ENCODE measurements around the gene OXA1L.
"Not testable (repeated sequence)": the region's sequence is repeated elsewhere in the genome, so short reads cannot be mapped to it uniquely, and the experiment has no call there.

The OXA1L gene

DNA sequence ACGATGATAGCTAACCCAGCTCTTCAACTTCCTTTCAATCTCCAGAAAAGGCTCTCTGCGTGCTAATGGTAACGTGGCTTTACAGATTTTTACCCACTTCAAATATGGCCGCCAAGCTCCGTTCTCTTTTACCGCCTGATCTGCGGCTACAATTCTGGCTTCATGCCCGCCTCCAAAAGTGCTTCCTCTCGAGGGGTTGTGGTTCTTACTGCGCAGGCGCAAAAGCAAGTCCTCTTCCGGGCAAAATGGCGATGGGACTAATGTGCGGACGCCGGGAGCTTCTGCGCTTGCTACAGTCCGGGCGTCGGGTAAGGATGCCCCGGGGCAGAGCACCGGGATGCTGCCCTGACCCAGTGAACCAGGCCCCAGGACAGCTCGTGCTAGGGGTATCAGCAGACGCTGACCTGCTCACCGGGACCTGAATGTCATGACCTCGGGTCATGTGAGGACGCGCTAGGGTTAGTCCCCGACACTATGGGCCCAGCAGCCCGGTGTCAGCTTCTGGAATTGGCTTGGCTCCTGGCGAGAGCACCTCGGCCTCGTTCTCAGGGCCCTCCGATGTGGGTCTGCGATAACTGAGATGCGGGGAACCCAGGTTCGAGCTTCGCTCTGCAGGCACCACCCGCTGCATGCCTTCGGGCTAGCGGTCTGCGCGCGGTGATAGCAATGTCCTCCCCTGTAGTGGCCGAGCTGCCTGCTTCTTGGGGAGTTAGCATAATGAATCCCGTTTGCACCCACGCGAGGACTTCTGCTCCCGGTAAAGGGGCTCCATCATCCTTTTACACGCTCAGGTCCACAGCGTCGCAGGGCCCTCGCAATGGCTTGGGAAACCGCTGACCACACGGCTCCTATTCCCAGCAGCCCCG lies at the start of gene OXA1L:
Gene OXA1L, plus strand, starts transcription at position 232 of the 866 bp plus-strand sequence. Its CDS starts 14 bp downstream, at position 246.
- DNase-seq: peak; percentile 98

DNA sequence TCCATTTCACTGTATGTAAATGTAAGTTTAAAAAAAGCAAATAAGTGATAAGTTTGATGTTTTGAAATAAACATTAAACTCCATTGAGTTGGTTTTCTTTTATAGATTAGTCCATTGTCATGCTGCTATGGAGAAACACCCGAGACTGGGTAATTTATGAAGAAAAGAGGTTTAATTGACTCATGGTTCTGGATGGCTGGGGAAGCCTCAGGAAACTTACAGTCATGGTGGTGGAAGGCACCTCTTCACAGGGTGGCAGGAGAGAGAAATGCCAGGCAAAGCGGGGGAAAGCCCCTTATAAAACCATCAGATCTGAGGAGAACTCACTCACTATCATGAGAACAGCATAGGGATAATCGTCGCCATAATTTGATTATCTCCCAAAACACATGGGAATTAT lies 48.4 kb upstream of the OXA1L start:
- no peak for DNase-seq

DNA sequence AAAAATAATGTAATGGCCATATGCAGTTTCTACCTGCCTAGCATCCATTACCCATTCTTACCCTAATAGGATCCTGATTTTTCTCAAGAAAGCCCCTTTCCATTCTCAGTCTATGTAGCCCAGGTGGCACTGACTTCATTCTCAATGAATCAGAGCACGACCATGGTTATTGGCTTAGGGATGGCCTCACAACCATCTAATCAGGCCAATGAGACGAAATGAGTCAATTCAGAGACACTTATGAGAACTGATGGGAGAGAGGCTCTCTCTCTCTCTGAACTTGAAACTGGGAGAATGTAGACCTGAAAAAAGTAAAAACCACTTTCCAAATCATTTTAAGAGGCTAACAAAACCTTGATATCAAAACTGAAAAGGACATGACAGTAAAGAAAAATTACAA lies 45.3 kb upstream of the OXA1L start:
- no peak for DNase-seq

DNA sequence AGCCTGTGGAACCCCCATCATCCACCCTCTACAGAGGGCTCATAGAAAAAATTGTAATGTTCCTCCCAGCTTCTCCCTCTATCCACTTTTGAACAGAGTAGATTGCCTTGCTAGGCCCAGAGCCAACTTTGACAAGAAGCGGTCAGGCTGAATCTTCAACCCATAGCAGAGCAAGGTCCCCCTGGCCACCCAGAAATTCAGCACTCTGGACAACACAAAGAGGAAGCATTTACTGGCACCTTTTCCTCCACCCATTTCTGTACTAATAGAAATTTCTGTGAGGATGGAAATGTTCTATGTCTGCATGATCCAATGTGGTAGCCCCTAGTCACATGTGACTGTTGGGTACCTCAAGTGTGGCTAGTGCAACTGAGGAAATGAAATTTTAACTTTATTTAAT lies 42.7 kb upstream of the OXA1L start:
- DNase-seq: no peak

DNA sequence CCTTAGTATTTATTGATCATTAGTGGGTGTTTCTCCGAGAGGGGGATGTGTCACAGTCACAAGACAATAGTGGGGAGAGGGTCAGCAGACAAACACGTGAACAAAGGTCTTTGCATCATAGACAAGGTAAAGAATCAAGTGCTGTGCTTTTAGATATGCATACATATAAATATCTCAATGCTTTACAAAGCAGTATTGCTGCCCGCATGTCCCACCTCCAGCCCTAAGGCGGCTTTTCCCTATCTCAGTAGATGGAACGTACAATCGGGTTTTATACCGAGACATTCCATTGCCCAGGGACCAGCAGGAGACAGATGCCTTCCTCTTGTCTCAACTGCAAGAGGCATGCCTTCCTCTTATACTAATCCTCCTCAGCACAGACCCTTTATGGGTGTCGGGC lies 41.6 kb upstream of the OXA1L start:
- DNase-seq: not testable (repeated sequence)

DNA sequence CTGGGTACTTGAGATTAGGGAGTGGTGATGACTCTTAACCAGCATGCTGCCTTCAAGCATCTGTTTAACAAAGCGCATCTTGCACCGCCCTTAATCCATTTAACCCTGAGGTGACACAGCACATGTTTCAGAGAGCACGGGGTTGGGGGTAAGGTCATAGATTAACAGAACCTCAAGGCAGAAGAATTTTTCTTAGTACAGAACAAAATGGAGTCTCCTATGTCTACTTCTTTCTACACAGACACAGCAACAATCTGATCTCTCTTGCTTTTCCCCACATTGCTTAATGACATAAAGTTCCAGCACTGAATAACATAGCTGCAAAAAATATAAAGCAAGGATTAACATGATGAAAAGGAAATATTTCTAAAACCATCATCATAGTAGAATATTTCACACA lies 41.1 kb upstream of the OXA1L start:
- not testable (repeated sequence) for DNase-seq

DNA sequence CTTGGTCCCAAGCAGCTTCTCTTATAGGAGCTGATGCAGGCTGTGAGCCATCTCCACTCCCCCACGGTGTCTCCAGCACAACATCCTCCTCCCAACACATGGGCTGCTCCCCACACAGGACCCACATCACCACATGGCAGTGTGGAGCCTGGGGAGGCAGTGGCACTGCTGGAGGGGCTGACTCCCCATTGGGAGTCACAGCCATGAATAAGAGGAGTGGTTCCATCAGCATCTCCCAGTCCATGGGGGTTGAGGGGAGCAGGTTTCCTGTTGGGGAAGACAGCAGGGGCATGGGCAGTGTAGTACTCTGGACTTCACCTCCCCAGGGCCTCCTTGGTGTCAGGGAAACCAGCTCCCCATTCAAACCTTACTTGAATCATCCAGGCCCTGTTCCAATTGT lies 40.5 kb upstream of the OXA1L start:
- no peak for DNase-seq

DNA sequence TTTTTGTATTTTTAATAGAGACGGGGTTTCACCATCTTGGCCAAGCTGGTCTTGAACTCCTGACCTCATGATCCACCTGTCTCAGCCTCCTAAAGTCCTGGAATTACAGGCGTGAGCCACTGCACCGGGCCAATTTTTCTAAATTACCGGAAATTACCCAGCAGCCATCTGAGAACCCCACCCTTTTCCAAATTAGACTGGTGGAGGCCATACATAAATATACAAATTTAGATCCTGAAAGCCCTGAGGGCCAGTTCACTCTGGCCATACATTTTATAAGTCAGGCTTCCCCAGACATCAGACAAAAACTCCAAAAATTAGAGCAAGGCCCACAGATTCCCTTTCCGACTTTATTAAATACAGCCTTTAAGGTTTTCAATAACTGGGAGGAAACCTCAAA lies 34.4 kb upstream of the OXA1L start:
- not testable (repeated sequence) for DNase-seq

DNA sequence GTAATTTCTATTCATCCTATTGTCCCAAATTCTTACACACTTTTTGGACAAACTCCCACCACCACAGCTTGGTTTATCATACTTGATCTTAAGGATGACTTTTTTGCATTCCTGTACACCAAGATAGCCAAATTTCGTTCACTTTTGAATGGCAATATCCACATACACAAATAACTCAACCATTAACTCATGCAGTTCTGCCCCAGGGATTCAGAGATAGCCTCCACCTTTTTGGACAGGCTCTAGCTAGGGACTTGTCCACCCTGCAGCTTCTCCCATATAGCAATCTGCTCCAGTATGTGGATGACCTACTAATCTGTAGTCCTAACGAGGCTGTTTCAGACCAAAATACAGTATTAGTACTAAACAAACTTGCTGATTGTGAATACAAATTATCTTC lies 32.7 kb upstream of the OXA1L start:
- no peak for DNase-seq

DNA sequence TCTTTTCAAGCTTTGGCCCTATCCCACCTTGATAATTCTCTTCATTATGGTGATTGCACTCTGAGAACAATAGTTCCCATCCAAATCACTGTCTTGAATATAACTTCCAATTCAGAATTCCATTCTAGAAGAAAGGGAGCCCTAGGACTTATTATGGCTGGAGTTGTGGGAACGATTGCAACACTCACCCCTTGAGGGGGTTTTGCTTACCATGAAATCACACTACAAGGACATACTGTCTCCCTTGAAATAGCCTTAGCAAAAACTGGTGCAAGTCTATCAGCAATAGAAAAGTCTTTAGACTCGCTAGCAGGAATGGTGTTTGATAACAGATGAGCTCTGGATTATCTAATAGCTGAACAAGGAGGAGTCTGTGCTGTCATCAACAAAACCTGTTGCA lies 31.4 kb upstream of the OXA1L start:
- no peak for DNase-seq

DNA sequence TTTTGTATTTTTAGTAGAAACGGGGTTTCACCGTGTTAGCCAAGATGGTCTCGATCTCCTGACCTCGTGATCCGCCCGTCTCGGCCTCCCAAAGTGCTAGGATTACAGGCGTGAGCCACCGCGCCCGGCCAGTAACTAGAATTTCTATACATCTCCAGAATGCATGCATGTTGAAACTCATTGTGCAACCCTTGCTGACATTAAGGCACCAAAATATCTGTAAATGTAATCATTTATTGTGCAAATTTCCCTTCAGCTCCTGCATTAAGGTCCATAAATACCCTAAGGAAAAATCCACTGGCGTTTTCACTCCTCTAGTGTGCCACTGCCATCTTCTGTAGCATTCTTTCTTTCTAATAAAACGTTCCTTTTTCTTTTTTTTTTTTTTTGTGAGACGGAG lies 30.1 kb upstream of the OXA1L start:
- DNase-seq: not testable (repeated sequence)

DNA sequence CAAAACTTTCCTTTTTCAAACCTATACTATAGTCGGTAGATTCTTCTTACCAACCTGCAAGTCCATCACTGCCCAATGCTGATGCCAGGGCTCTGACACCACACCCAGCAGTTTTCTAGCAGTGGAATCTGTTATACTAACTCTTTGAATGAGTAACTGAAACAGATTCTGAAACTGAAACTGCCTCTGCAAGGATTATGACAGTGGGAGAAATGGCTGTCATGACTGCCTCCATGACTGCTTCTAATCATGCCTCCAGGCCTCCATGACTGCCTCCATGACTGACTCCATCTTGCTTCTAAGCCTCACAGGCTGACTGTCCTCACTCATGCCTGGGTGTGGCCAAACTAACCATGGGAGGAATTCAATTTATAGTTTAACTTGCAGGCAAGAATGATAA lies 29.4 kb upstream of the OXA1L start:
- DNase-seq: no peak

DNA sequence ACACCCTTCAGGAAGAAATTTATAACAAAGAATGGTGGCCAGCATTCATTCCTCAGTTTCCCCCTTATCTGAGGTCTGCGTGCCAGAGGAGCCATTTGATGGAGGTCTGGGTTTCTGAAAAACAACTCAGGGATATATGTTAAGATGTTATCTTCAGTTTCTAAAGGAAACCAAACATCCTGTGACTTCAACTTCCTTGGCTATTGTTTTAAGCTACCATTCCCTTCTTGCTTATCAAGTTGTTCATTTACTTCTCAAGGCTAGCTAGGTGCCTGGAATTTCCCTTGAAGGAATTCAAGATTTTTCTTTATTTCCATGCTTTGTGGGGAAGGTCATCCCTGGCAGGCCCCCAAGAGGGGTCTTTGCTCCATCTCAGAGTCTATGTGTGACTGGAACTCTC lies 27.1 kb upstream of the OXA1L start:
- DNase-seq: no peak

DNA sequence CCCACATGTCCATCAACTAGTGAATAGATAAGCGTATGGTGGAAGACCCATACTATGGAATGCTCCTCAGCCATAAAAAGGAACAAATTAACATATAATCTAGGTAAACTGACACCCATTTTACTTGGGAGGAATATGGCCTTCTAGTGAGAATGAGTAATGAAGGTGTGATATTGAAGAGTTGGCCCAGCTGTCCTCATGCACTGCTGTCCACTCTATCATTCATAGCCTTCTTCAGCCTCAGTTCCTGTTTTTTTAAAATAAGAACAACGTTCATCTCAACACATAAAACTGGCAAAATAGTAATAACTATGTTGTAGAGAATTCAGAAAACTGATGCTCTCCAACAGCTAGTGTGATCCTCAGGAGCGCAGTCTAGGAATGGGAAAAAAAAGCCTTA lies 26.5 kb upstream of the OXA1L start:
- DNase-seq: no peak

DNA sequence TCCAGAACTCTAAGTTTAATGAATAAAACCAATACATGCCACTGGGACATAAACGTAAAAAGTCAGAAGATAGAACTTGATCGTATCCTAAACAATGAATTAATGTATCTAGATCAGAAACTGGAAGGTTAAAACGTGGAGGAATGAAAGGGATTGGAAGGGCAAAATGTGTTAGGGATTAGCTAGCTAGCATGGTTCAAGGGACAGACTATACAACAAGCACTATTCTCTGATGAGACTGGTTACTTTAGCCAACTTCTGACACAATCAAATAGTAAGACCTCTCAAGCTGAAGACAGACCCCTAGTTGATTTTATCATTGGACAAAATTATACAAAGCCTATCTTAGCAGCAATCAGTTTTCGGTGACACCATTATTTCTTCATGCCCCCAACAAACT lies 18.7 kb upstream of the OXA1L start:
- no peak for DNase-seq

DNA sequence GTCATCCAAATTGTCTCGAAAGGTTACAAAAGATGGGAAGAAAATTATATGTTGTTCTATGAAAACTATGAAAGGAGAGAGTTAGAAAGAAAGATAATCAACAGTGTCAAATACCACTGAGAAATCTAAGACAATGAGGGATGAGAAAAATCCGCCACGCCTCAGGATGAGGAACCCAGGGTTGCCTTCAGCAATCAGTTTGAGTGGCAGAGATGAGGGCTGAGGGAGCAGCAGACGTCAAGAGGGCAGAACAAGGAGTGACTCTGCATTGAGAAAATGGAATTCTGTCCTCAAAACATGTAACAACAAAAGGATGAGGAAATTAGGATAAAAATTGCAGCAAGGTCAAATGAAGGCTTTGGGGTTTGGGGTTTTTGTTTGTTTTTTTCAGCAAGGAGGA lies 18.3 kb upstream of the OXA1L start:
- DNase-seq: no peak

DNA sequence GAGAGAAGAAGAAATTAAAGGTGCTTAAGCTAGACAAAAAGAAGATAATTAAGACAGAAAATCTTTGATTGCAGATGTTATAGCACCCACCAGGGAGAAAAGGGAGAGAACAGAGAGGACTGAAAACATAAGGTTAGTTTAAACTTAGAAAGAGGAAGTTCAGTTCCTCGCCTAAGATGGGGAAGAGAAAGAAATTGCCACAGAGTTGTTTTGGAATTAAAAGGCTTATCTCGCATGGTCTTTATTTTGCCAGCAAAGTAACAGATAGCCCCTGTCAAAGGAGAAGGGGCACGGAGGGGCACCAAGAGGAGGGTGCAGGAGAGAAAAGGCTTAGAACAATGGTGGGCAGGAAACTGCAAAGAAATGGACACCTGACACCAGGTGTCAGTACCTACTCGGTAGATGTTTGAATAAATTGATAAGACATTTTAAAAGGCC lies 17.8 kb upstream of the OXA1L start:
- no peak for DNase-seq

DNA sequence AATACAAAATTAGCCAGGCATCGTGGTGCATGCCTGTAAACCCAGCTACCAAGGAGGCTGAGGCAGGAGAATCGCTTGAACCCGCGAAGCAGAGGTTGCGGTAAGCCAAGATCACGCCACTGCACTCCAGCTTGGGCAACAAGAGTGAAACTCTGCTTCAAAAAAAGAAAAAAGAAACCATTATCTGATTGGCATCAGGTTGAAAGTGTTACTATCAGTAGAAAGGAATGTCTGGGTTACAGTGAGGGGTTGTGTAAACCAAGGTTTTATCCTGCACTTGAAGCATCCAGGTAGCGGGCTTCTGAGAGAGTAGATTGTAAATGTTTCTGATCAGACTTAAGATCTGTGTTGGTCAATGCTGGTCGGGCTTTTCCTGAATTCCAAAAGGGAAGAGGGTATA lies 14.1 kb upstream of the OXA1L start:
- no peak for DNase-seq

DNA sequence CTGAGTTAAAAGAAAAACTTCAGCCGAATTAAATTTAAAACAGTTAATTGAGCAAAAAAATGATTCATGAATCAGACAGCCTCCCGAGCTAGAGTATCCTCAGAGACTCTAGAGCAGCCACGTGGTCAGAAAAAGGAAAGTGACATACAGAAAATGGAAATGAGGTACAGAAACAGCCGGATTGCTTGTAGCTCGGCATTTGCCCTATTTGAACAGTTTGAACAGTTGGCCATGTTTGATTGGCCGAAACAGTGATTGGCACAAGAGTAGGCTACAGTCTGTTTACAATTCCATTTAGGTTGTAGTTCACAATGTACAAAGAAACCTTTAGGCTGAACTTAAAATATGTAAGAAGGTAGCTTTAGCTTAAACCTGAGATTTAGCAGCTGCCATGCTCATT lies 12.9 kb upstream of the OXA1L start:
- DNase-seq: no peak

DNA sequence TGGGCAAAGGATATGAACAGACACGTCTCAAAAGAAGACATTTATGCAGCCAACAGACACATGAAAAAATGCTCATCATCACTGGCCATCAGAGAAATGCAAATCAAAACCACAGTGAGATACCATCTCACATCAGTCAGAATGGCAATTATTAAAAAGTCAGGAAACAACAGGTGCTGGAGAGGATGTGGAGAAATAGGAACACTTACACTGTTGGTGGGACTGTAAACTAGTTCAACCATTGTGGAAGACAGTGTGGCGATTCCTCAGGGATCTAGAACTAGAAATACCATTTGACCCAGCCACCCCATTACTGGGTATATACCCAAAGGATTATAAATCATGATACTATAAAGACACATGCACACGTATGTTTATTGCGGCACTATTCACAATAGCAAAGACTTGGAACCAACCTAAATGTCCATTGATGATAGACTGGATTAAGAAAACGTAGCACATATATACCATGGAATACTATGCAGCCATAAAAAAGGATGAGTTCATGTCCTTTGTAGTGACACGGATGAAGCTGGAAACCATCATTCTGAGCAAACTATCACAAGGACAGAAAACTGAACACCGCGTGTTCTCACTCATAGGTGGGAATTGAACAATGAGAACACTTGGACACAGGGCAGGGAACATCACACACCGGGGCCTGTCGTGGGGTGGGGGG lies 8.4 kb upstream of the OXA1L start:
- DNase-seq: not testable (repeated sequence)

DNA sequence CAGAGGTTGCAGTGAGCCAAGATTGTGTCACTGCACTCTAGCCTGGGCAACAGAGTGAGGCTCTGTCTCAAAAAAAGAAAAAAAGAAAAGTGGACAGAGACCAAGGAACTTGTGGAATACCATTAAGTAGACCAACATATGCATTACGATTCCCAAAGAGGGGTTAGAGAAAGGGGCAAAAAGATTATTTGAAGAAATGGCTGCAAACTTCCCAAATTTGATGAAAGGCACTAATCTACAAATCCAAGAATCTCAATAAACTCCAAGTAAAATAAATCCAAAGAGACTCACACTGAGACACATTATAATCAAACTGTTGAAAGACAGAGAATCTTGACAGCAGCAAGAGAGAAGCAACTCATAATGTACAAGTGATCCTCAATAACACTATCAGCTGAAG lies 4.8 kb upstream of the OXA1L start:
- no peak for DNase-seq

DNA sequence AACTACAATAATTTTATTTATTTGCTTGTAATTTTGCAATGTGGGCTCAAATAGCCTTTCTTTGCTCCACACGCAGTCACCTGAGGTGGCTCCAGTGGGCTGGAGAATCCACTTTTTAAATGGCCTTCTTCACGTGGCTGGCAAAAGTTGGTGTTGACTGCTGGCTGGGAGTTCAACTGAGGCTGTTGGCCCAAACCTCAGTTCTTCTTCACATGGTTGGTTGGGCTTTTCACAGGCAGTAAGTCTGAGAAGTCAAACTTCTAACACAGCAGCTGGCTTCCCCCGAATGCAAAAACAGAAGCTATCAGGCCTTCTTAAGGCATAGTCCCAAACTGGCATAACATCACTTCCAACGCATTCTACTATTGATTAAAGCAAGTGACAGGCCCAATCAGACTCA lies 2.1 kb upstream of the OXA1L start:
- no peak for DNase-seq

DNA sequence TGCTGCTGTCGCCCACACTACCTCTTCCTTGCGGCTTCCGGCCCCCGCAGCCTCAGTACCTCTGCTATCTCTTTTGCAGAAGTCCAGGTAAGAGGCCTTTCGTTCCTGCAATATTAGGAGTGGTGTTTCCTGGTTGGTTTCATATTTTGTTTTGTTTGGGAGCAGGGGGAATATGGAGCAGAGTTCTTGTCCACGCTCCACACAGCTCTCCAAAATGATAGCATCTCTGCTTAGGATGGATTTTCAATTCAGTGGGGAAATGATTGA lies 768 bp downstream of the OXA1L start:
- no peak for DNase-seq

DNA sequence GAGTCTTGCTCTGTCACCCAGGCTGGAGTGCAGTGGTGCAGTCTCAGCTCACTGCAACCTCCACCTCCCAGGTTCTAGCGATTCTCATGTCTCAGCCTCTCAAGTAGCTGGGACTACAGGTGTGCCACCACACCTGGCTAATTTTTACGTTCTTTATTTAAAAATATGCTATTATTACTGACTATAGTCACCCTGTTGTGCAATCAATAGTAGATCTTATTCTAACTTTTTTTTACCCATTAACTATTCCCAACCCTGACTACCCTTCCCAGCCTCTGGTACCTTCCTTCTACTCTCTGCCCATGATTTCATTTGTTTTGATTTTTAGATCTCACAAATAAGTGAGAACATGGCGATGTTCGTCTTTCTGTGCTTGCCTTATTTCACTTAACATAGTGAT lies 2.5 kb downstream of the OXA1L start:
- no peak for DNase-seq

DNA sequence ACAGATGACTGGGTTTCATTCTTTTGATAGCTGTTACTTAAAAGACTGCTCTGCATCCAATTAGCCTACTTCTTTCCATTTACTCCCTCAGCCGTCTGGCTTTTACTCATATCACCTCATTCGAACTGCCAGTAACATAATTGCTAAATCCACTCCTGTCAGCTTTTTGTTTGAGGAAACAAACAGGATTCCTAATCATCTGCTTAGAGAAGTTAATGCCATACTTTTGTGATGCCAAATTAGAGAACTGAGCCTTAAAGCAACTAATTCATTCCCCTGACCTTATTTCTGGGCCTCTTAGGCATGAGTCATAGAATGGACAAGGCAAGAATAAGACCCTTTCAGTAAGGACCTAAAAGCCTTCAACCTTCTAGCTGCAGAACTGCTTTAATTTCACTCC lies 2.9 kb downstream of the OXA1L start:
- no peak for DNase-seq

Data from CD4-positive, alpha-beta T cell treated with Interleukin-15 for 1 hour (primary cell).